Stimulated activated naive CD8-positive, alpha-beta T cell treated with anti-CD3 and anti-CD28 coated beads, Interleukin-15, Interleukin-2, amounts not matched to agents 100 ng/mL and 50 ng/mL, for 24 hours (primary cell): ENCODE results near the gene CRYBB3.
"Not testable (repeated sequence)": the region's sequence is repeated elsewhere in the genome, so short reads cannot be mapped to it uniquely, and the experiment has no call there.

Experiments
- H3K27ac Mint-ChIP-seq: one replicate; pipeline ENCODE4 v1.8.0; 2021; ENCODE audit warnings: mild to moderate bottlenecking, mixed read lengths
- H3K27me3 Mint-ChIP-seq: one replicate; pipeline ENCODE4 v1.8.0; 2021; ENCODE audit warnings: mixed read lengths
- H3K36me3 Mint-ChIP-seq: one replicate; pipeline ENCODE4 v1.8.0; 2021; ENCODE audit warnings: low read depth, mixed read lengths
- H3K4me1 Mint-ChIP-seq: one replicate; pipeline ENCODE4 v1.8.0; 2021; ENCODE audit warnings: low read depth, mixed read lengths
- H3K4me3 Mint-ChIP-seq: one replicate; pipeline ENCODE4 v1.8.0; 2021; ENCODE audit warnings: mild to moderate bottlenecking, mixed read lengths
- H3K9me3 Mint-ChIP-seq: one replicate; pipeline ENCODE4 v1.8.0; 2021; ENCODE audit warnings: mixed read lengths

The CRYBB3 gene

GRCh38 chr22:25237503-25237902, 37.8 kb downstream of the CRYBB3 start:
- no peaks in the 10 kb centered on the region for H3K9me3 Mint-ChIP-seq
- no peak overlapping the region for H3K27ac Mint-ChIP-seq
- H3K27me3 Mint-ChIP-seq = peaks cover 50% of the 10 kb centered on the region
- H3K36me3 Mint-ChIP-seq = no peaks in the 10 kb centered on the region
- H3K4me1 Mint-ChIP-seq = peaks cover 4% of the 10 kb centered on the region
- no peak overlapping the region for H3K4me3 Mint-ChIP-seq

DNA sequence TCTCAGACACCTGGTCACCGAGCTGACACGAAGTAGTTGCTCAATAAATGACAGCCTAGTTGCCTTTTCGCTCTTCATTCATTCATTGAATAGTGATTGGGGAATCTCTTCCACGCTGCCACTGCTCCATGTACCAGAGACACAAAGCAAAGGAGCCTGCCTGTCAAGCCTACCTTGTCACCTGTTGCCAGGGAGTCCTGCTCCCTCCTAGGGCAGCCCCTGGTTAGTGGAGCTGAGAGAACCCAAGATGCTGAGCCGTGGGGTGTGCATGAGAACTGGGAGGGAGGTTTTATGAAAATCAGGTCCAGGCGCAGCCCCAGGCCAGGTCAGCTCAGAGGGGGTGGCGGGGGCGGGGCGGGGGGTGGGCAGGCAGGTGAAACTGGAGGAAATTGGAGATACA, 38.4 kb downstream of the CRYBB3 start:
- peaks cover 45% of the 10 kb centered on the region for H3K27me3 Mint-ChIP-seq

DNA sequence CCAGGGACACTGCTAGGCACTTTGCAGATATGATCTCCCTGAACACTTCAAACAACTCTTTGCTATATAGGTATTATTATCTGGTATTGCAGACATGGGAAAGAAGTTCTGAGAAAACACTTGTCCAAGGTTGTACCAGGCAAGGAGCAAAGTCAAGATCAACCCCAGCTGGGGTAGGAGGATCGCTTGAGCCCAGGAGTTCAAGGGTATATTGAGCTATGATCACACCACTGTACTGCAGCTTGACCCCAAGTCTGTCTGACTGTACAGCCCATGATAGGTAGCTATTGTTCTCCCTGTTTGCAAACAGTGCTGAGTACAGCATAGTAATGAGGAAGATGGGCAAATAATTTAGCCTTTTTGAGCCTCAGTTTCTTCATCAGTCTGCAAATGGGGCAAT, 55.5 kb downstream of the CRYBB3 start:
- not testable (repeated sequence) for H3K4me1 Mint-ChIP-seq, H3K4me3 Mint-ChIP-seq, H3K27ac Mint-ChIP-seq, H3K9me3 Mint-ChIP-seq, H3K27me3 Mint-ChIP-seq, H3K36me3 Mint-ChIP-seq

More for the DNA sequence above, 38.4 kb downstream of the CRYBB3 start:
- not testable (repeated sequence) for H3K36me3 Mint-ChIP-seq, H3K4me3 Mint-ChIP-seq, H3K4me1 Mint-ChIP-seq, H3K9me3 Mint-ChIP-seq, H3K27ac Mint-ChIP-seq
